CMK (cell line): ENCODE measurements around the gene SLC25A26.
"Not testable (repeated sequence)": the region's sequence is repeated elsewhere in the genome, so short reads cannot be mapped to it uniquely, and the experiment has no call there.

Source experiments
- DNase-seq: peaks from one replicate; pipeline ENCODE4 v3.0.0-alpha.2; 2010; ENCODE audit warnings: low read depth

Gene SLC25A26

GRCh38 chr3:66220602-66221377 lies at the start of gene SLC25A26:
Gene SLC25A26 (plus strand): TSS chr3:66221001. CDS start chr3:66221095, 94 bp downstream.
- DNase-seq, result peak; percentile 45

GRCh38 chr3:66172394-66172793 lies 48.4 kb upstream of the SLC25A26 start:
- no peak for DNase-seq

- DNase-seq, result no peak
These were observed 43.8 kb upstream of the SLC25A26 start for GRCh38 chr3:66177026-66177425.

- DNase-seq, result no peak
These were observed 42.6 kb upstream of the SLC25A26 start for GRCh38 chr3:66178206-66178605.

- no peak for DNase-seq
These were observed 41.0 kb upstream of the SLC25A26 start for GRCh38 chr3:66179793-66180192.

- DNase-seq, result no peak
These were observed 39.0 kb upstream of the SLC25A26 start for GRCh38 chr3:66181764-66182163.

- no peak for DNase-seq
These were observed 38.6 kb upstream of the SLC25A26 start for GRCh38 chr3:66182246-66182645.

- no peak for DNase-seq
These were observed 34.3 kb upstream of the SLC25A26 start for GRCh38 chr3:66186545-66186944.

- DNase-seq, result no peak
These were observed 25.4 kb upstream of the SLC25A26 start for GRCh38 chr3:66195347-66195783.

- no peak for DNase-seq
These were observed 24.2 kb upstream of the SLC25A26 start for GRCh38 chr3:66196633-66197032.

GRCh38 chr3:66198437-66199088 lies 22.2 kb upstream of the SLC25A26 start:
- no peak for DNase-seq

GRCh38 chr3:66199089-66199473 lies 21.7 kb upstream of the SLC25A26 start:
- no peak for DNase-seq

- no peak for DNase-seq
These were observed 20.7 kb upstream of the SLC25A26 start for GRCh38 chr3:66200147-66200546.

- no peak for DNase-seq
These were observed 20.0 kb upstream of the SLC25A26 start for GRCh38 chr3:66200786-66201185.

- DNase-seq, result no peak
These were observed 17.5 kb upstream of the SLC25A26 start for GRCh38 chr3:66203275-66203674.

- no peak for DNase-seq
These were observed 14.0 kb upstream of the SLC25A26 start for GRCh38 chr3:66206806-66207205.

- DNase-seq, result no peak
These were observed 12.6 kb upstream of the SLC25A26 start for GRCh38 chr3:66208189-66208588.

- no peak for DNase-seq
These were observed 10.0 kb upstream of the SLC25A26 start for GRCh38 chr3:66210687-66211295.

- no peak for DNase-seq
These were observed 9.0 kb upstream of the SLC25A26 start for GRCh38 chr3:66211779-66212178.

GRCh38 chr3:66215106-66215505 lies 5.7 kb upstream of the SLC25A26 start:
- DNase-seq, result no peak

GRCh38 chr3:66220066-66220465 lies 735 bp upstream of the SLC25A26 start:
- DNase-seq, result no peak

- DNase-seq, result no peak
These were observed 3.4 kb downstream of the SLC25A26 start for GRCh38 chr3:66224220-66224619.

GRCh38 chr3:66226093-66226492 lies 5.3 kb downstream of the SLC25A26 start:
- not testable (repeated sequence) for DNase-seq
